Fibroblast of skin of back (primary cell): Measurements from ENCODE around the gene TXNDC12. TPM values are rescaled to one million over a fixed set of nuclear protein-coding genes. Genes with fewer than 3 reads are reported as not detected.
A peak's percentile ranks its signal among the peaks of the same experiment; 100 is the strongest.
"Not testable (repeated sequence)": the region's sequence is repeated elsewhere in the genome, so short reads cannot be mapped to it uniquely, and the experiment has no call there.

Source experiments
- DNase-seq: peaks from one replicate; pipeline ENCODE4 v3.0.0-alpha.2; 2013
- polyA plus RNA-seq, 2 experiments: library from polyadenylated mRNA; unstranded; fragments of 120-200 nt; gene quantifications; one replicate each; pipeline ENCODE4 v1.2.1, GENCODE V29; 2013; ENCODE audit not compliant: insufficient read length in 2 of 2

The TXNDC12 gene
- polyA plus RNA-seq (2013, experiment 1 of 2; ENCODE audit: insufficient read length), result 78.2 TPM
- 35.3 TPM for polyA plus RNA-seq (2013, experiment 2 of 2; ENCODE audit: insufficient read length)

DNA sequence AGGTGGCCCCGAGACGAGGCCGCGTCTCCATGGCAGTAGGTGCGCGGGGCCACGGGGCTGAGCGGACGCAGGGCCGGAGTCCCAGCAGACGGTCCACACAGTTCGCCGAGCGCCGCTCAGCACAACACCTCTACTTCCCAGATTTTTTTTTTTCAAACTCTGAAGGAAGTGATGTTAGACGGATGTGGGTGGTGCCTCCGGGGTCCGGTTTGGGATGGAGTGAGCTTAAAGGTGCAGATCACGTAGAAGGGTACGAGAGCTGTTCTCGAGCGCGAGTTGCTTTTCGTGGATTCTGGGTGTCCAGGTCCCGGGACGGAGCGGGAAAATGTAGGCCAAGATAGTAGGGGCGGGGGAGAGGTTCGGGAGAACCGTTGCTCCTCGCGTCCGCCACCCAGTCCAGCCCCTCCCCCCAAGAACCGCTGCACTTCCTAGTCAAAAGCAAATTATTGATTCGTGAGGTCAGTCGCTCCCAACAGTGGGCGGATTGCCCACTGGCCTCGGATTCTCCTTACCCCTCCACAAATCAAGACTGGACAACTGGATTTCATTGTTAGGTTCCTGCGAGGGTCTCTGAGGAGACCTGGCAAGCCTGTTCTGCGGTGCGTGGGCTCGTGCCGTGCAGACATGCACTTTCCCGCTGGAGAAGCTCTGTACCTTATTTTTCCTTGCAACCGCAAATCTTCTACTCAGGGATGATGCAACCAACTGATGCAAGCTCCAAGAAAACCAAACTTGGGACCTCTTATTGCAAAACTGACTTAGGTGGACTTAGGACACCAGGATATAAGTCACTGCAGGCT is at the start of gene TXNDC12:
TSS of gene TXNDC12 (minus strand) at position 126 of the 800 bp plus-strand sequence. CDS start at position 31, 95 bp downstream.
- peak; percentile 93 for DNase-seq

DNA sequence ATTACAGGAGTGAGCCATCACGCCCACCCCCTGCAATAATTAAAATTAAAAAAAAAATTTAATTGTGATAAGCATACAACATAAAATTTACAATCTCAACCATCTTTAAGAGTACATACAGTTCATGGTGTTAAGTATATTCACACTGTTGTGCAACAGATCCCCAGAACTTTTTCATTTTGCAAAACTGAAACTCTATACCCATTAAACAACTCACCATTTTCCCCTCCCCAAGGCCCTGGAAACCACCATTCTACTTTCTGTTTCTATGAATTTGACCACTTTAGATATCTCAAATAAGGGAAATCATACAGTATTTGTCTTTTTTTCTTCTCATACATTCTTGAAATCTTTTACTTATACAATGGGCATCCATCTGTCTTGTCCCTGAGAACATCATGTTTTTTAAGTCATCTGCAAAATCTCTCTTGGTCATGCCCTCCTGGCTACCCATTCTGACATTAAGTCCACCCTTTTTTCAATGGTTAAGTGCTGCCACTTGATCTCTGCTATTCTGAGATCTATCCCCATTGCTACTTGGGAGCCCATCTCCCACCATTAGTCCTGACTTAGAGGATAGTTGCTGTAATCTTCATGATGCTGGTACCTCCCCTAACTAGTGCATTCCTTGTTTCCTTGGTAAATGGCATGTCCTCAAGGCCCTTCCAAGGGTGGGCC is 47.5 kb upstream of the TXNDC12 start:
- DNase-seq, result no peak

DNA sequence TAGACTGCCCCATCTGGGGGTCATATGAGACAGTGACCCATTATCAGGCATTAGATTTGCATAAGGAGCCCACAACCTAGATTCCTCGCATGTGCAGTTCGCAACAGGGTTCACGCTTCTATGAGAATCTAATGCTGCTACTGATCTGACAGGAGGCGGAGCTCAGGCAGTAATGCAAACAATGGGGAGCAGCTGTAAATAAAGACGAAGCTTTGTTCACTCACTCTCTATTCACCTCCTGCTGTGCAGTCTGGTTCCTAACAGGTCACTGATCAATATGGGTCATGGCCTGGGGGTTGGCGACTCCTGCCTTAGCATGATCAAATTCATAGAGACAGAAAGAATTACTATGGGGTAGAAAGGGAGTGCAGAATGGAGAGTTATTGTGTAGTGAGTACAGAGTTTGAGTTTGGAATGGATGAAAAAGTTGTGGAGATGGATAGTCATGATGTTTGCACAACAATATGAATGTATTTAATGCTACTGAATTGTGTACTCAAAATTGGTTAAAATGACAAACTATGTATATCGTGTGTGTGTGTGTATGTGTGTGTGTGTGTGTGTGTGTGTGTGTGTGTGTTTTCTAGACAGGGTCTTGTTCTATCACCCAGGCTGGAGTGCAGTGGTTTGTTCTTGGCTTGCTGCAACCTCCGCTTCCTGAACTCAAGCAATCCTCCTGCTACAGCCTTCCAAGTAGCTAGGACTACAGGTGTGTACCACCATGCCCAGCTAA is 43.3 kb upstream of the TXNDC12 start:
- DNase-seq, result no peak

DNA sequence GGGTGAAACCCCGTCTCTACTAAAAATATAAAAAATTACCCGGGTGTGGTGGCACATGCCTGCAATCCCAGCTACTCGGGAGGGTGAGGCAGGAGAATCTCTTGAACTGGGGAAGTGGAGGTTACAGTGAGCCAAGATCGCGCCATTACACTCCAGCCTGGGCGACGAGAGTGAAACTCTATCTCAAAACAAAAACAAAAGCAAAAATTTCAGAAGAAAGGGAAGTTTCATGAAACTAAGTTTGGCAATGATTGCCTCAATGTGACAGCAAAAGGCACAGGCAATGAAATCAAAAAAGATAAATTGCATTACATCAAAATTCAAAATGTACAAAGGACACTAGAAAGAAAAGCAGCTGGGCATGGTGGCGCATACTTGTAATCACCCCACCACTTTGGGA is 41.2 kb upstream of the TXNDC12 start:
- no peak for DNase-seq

DNA sequence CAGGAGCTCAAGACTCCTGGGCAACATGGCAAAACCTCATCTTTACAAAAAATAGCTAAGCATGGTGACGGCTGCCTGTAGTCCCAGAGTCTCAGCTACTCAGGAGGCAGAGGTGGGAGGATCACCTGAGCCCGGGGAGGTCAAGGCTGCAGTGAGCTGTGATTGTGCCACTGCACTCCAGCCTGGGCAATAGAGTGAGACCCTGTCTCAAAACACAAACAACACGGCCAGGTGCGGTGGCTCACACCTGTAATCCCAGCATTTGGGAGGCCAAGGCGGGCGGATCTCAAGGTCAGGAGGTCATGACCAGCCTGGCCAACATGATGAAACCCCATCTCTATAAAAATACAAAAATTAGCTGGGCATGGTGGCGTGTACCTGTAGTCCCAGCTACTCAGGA is 39.3 kb upstream of the TXNDC12 start:
- DNase-seq, result not testable (repeated sequence)

DNA sequence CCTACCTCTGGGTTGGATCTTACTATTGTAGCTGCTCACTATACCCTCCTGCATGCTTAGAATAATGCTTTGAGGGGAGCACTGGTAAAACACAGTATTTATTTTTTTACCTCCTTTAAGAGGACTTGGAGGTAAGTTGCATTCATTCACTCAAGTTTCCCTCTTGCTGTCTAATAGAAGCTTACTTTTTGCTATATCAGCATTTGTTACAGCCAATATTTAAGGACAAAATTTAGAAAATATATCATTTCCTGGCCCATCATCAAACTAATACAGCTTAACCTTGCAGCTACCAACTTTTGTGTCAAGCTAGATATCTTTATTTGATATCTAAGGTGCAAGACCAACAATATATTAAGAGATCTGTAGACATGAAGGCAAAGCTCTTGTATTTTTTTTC is 32.9 kb upstream of the TXNDC12 start:
- DNase-seq, result not testable (repeated sequence)

DNA sequence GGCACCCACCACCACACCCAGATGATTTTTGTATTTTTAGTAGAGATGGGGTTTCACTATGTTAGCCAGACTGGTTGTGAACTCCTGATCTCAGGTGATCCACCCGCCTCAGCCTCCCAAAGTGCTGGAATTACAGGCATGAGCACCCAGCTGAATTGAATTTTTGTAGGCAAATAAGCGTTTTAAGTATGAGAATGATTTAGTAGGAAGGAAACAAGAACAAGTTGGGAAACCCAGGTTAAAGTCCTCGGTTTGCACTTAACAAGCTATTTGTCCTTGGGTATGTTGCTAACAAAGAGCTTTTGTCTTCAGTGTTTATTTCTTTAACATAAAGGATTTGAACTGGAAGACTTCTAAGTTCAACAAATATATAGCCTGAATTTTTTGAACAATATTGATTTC is 25.0 kb upstream of the TXNDC12 start:
- no peak for DNase-seq

DNA sequence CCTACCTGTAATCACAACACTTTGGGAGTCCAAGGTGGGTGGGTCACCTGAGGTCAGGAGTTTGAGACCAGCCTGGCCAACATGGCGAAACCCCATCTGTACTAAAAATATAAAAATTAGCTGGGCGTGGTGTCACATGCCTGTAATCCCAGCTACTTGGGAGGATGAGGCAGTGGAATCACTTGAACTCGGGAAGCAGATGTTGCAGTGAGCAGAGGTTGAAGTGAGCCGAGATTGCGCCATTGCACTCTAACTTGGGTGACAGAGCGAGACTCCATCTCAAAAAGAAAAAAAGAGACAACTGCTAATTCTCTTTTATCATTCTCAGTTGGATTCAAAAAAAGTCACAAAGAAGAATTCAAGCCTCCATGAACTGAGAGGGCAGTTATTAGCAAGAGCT is 22.3 kb upstream of the TXNDC12 start:
- not testable (repeated sequence) for DNase-seq

DNA sequence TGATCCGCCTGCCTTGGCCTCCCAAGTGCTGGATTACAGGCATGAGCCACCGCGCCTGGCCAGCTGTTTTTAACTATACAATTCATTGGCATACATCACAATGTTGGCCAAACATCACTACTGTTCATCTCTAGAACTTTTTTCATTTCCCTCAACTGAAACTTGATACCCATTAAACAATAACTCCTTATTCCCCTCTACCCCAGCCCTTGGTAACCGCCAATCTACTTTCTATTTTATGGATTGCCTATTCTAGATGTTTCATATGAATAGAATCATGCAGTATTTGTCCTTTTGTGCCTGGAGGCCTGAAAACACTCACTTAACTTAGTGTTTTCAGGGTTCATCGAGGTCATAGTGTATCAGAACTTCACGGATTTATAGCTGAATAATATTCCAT is 17.3 kb upstream of the TXNDC12 start:
- no peak for DNase-seq

DNA sequence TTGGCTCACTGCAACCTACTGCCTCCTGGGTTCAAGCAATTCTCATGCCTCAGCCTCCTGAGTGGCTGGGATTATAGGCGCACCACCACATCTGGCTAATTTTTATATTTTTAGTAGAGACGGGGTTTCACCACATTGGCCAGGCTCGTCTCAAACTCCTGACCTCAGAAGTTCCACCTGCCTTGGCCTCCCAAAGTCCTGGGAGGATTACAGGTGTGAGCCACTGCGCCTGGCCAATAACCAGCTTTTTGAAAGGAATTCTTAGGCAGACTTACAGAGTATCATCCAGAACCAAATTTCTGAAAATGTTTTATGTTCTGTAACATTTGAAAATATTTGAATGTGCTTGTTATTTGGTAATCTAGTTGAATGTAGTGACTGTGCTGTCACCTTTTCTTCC is 15.7 kb upstream of the TXNDC12 start:
- no peak for DNase-seq

DNA sequence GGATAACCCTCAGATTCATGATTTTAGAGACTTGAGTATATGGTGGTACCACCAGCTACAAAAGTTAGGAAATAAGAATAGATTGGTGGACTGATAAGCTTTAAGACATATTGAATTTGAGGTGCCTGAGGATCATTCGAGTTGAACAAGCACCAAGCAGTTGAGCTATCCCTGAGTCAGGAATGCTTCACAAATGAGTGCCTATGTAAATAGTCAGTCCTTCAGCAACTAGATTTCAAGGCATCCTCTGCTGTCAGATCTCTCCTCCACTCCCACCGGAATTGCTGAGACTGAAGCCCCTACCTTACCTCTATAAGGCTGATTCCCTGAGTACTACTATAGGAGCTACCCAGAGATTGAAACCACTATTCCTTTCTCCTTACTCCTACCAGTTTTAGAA is 8.2 kb upstream of the TXNDC12 start:
- DNase-seq, result no peak

DNA sequence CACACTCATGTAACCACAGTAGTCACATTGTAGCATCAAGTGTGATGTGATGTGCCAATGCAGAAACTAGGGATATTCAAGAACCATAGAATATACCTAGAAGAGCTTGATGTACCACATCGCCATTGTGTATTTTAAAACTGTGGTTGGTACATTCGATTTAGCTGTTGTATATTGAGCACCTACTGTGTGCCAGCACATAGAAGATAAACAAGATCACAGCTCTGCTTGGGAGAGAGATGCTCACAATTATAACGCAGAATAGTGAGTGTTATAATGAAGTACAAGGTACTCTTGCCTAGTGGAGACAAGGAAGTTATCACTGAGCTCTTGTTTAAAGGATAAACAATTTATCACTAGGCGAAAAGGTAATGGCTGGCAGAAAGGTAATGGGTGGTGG is 5.8 kb upstream of the TXNDC12 start:
- DNase-seq, result no peak

DNA sequence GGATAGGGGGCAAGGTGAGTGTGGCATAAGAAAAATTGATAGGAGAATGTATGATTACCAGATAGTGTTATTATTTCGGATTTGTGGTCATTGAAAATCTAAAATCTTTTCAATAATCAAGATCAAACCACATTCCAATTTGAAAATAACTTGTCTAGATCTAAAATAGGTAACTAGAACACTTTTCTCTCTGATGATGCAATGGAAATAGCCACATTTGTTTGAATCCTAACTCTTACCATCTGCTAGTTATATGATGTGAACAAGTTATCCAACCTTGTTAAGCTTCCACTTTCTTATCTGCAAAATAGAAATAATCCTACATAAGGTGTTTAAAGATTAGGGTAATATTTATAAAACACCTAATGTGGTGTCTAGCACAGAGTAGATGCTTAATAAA is 4.9 kb upstream of the TXNDC12 start:
- no peak for DNase-seq

DNA sequence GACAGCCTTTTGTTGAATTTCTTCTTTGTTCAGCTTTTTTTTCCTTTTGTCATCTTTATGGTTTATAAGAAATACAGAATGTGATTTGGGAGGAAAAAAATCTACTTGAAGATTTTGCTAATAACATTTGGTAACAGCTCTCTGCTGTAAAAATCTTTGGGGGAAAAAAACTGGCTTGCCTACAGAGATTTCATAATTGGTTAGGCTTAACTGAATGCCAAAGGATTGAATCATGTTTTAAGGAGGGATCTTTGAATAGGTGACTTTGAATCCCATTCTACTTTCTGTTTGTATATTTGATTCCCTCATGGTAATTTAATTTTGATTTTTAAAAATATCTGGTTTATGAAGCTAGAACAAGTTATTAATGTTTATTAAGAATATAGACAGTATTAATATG is 4.3 kb upstream of the TXNDC12 start:
- peak; percentile 27 for DNase-seq

DNA sequence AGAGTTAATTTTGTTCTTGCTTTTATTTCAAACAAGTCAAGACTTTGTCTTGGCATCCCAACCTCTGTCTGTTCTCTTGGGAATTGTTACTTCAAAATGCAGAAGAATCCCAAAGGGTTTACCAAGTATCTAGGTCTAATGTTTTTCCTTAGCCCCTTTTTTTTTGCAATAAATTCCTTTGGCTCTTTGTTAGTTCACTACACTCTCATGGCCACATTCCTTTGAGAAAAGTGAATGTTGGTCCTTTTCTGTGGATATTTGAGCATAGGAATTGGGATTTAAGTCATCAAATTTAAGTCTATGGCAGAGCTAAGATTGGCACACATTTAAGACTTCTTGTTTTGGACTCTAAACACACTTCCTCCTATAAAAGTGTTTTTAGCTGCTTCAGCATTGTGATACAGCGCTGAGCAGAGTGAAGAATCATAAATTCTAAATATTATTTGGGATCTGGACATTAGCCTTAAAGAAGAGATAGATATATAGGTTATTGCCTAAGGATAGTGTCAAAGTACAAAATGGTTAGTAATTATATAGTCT is 3.0 kb upstream of the TXNDC12 start:
- peak; percentile 34 for DNase-seq

DNA sequence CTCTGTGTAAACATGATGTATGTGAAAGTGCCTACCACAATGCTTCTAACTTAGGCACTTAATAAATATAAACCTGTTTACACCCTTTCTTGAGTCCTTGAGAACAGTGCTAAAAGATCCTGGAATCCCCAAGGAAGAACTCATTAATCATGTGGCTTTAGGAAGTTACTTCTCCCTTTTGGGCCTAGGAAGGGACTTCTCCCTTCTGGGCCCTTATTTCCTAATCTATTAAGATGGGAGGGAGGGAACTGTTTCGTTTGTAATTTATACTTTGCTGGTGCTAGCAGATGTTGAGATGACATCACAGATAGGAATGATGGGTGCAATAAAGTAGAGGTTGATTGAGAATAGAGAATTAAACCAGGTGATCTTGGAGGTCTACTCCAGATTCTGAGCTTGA is 2.3 kb upstream of the TXNDC12 start:
- DNase-seq, result no peak

DNA sequence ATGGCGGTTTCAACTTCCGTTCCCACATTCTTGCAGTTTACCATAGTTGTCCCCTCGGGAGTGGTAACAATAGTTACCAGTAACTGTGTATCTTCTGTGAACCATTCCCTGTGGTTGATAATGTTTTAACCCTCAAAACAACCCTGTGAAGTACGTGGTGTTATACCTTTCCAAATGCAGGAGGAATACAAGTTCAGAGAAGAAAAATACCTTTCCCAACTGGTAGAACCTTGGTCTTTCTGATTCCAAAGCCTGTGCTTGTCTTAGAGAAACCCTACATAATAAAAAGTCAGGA is 1.9 kb upstream of the TXNDC12 start:
- peak; percentile 57 for DNase-seq

DNA sequence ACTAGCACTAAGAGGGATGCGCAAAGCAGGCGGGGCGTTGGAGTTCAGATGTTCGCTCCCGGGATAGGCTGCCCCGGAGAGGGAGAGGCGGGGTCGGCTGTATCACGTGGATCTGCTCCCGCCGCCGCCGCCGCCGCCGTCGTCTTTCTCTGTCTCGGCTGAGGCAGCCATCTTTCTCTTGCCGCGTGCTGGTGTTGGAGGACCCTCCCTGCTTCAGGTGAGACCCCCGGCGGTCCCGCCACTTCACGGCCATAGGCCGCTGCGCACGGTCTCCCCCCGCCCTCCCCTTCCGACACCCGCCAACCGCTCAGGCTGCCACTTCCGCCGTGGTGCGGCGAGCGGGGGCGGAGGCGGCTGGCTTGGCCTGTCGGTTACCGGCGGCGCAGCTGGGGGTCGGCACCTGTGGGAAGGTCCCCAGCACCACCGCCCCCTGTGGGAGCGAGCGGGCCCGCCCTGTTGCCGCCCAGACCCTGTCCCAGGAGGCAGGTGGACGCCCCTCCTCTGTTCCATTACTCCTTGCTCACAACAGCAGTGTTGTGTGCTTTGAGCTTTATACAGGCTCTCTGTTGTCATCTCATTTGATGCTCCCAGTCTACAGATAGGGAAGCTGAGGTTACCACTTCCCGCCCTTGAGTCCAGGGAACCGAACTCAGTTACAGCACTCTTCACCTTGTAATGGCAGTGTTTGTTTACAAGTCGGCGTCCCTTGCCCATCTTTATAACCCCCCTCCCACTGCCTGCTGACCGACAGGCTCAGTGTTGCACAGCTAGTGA is 1.4 kb upstream of the TXNDC12 start, which contains the start of gene BTF3L4:
TSS of gene BTF3L4 (plus strand) at position 133 of the 774 bp plus-strand sequence. CDS start 3,553 bp downstream, outside the sequence.
- peak; percentile 94 for DNase-seq

DNA sequence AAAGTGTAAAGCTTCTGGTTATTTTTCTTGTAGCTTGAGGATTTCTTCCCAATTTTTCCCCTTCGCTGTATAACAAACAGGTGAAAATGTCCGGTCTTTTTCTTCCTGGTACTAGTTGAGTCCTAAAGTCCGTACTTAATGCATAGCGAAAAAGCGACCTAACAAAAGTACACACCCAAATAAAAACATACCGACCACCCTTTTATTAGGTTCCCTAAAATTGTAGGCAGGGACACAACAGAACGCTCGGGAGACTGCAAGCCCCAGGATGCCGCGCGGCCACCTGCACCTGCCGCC is 823 bp upstream of the TXNDC12 start:
- no peak for DNase-seq

DNA sequence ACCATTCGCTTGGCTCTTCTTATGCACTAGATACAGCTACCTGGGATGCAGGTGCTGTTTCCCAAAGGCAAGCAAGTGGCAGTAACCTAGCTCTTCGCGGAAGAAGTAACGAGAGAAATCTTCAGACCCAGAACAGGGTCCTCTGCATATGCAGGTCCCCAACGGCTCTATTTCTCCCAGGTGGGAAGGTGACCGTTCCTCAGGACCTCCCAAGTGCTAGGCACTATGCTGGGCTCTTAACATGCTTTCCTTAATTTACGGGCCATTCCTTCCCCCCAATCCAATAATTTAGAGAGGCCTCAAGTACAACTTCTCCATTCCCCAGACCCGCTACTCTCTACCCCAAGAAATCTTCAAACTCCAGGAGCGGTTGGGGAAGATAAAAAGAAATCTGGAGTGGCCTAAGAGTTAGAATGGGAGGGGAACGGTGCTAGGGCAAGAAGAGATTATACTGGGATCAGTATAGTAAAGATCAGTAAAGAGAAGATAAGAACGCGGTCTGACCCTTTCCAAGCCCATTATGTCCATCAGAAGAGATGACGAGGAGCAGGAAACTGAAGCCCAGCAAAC is 410 bp downstream of the TXNDC12 start:
- DNase-seq, result no peak

DNA sequence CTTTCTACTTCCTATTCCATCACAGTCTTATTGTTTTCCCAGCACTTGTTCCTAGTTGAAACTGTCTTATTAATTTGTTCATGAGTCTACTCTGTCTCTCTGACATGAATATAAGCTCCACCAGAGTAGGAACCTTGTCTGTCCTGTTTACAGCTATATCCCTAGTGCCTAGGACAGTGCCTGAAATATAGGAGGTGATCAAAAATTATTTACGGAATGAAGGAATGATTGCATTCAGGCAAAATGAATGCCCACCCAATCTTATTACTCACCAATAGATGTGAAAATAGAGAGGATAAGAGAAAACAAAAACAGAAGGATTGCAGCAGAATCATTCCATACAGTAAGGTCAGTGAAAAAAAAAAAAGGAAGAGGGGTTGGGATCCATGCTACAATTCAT is 1.1 kb downstream of the TXNDC12 start:
- no peak for DNase-seq

DNA sequence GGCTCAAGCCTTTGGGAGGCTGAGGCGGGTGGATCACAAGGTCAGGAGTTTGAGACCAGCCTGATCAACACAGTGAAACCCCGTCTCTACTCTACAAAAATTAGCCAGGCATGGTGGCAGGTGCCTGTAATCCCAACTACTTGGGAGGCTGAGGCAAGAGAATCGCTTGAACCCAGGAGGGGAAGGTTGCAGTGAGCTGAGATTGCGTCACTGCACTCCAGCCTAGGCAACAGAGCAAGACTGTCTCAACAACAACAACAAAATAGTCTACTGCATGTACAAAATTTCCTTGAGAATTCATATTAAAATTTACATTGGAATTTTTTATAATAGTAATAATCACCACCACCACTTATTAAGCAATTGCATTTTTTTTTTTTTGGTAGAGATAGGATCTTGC is 5.7 kb downstream of the TXNDC12 start:
- DNase-seq, result not testable (repeated sequence)
